Measurements from ENCODE around the gene SPTLC3. TPM values are rescaled to one million over a fixed set of nuclear protein-coding genes. Genes with fewer than 3 reads are reported as not detected.

Gene SPTLC3
- total and polyA plus RNA-seq, 2 experiments from 2014 or later: 0.52 to 0.66 TPM

GRCh38 chr20:13180986-13181889 lies 172.5 kb downstream of the SPTLC3 start (continued):
- TF ChIP-seq ZNF462 (CRISPR knock-in tag; IDR thresholded peaks at IDR 0.05): no peak
- TF ChIP-seq JUNB (IDR thresholded peaks at IDR 0.05; ENCODE audit: unreplicated experiment): no peak
- no peak for TF ChIP-seq EZH2 (IDR thresholded peaks at IDR 0.05; ENCODE audit: low read depth, unreplicated experiment)
- no peak for TF ChIP-seq EZH2phosphoT487 (IDR thresholded peaks at IDR 0.05; ENCODE audit: unreplicated experiment)
- no peak for TF ChIP-seq STAT1 (IDR thresholded peaks at IDR 0.05; ENCODE audit: unreplicated experiment)
- TF ChIP-seq CTCF (conservative IDR thresholded peaks at IDR 0.05; ENCODE audit: low read depth in 2 of 2): no peak
